Cardiac fibroblast (primary cell): ENCODE measurements around the gene ANXA6.
A peak's percentile ranks its signal among the peaks of the same experiment; 100 is the strongest.

ENCODE experiments used
- DNase-seq, 2 donors: peaks; one replicate each; pipeline versions ENCODE4 v3.0.0 to v3.0.0-alpha.2; 2010; ENCODE audit warnings: low read depth in 2 of 2
- H3K4me3 ChIP-seq, 2 donors: replicated peaks in 1 of 2; 1 replicate in 1 of 2; 2 replicates in 1 of 2; pipeline ENCODE4 v1.5.1; 2011; ENCODE audit warnings: low read depth in 2 of 2, low read length in 2 of 2, mild to moderate bottlenecking in 2 of 2, moderate library complexity in 1 of 2
- CTCF ChIP-seq: IDR thresholded peaks from one replicate; pipeline ENCODE4 v1.5.1; 2011; ENCODE audit warnings: low read depth, mild to moderate bottlenecking, low read length, inconsistent platforms

Gene ANXA6

GRCh38 chr5:151100681-151101080, 56.9 kb downstream of the ANXA6 start:
- H3K4me3 ChIP-seq: no peak overlapping the region
- DNase-seq: no peak
- no peak for TF ChIP-seq CTCF

- no peak for TF ChIP-seq CTCF
- no peak for DNase-seq
- H3K4me3 ChIP-seq: no peak overlapping the region
Observed at GRCh38 chr5:151098768-151099121, 58.8 kb downstream of the ANXA6 start.

- no peak overlapping the region for H3K4me3 ChIP-seq
- no peak for DNase-seq
- TF ChIP-seq CTCF: no peak
Observed at GRCh38 chr5:151097820-151098767, 59.5 kb downstream of the ANXA6 start.

GRCh38 chr5:151097061-151097460, 60.5 kb downstream of the ANXA6 start:
- no peak for DNase-seq

GRCh38 chr5:151096001-151096373, 61.6 kb downstream of the ANXA6 start:
- no peak for DNase-seq
- H3K4me3 ChIP-seq: no peak overlapping the region
- no peak for TF ChIP-seq CTCF

More at GRCh38 chr5:151097061-151097460, 60.5 kb downstream of the ANXA6 start:
- H3K4me3 ChIP-seq: no peak overlapping the region
- no peak for TF ChIP-seq CTCF

GRCh38 chr5:151095341-151096000, 62.1 kb downstream of the ANXA6 start:
- peak; percentile 52 to 65 for DNase-seq
- no peak overlapping the region for H3K4me3 ChIP-seq
- no peak for TF ChIP-seq CTCF
